HEK293T (cell line): ENCODE measurements around the gene FRS2.
A peak's percentile ranks its signal among the peaks of the same experiment; 100 is the strongest.

Source experiments
- ARNT ChIP-seq: fragments of 450-650 bp; IDR thresholded peaks from 2 replicates; pipeline ENCODE4 v1.6.1; 2017; ENCODE audit warnings: mild to moderate bottlenecking
- BHLHE40 ChIP-seq: fragments of 450-650 bp; IDR thresholded peaks from 2 replicates; pipeline ENCODE4 v1.6.1; 2016; ENCODE audit warnings: mild to moderate bottlenecking, moderate library complexity, borderline replicate concordance
- ELF4 ChIP-seq: fragments of 450-650 bp; IDR thresholded peaks from 2 replicates; pipeline ENCODE4 v1.6.1; 2017; ENCODE audit warnings: antibody characterized with exemption
- FOXA1 ChIP-seq: fragments of 450-650 bp; IDR thresholded peaks from 2 replicates; pipeline ENCODE4 v1.6.1; 2016; ENCODE audit warnings: mild to moderate bottlenecking
- FOXK2 ChIP-seq: fragments of 450-650 bp; IDR thresholded peaks from 2 replicates; pipeline ENCODE4 v1.6.1; 2016; ENCODE audit warnings: mild to moderate bottlenecking
- FOXM1 ChIP-seq: fragments of 450-650 bp; IDR thresholded peaks from 2 replicates; pipeline ENCODE4 v1.6.1; 2017; ENCODE audit warnings: mild to moderate bottlenecking, borderline replicate concordance
- HDGF ChIP-seq: fragments of 450-650 bp; IDR thresholded peaks from 2 replicates; pipeline ENCODE4 v1.6.1; 2017; ENCODE audit warnings: antibody characterized with exemption, borderline replicate concordance
- L3MBTL2 ChIP-seq: fragments of 450-650 bp; conservative IDR thresholded peaks from 2 replicates; pipeline ENCODE4 v1.6.1; 2016; ENCODE audit warnings: mild to moderate bottlenecking
- NFRKB ChIP-seq: fragments of 450-650 bp; IDR thresholded peaks from 2 replicates; pipeline ENCODE4 v1.6.1; 2016; ENCODE audit warnings: mild to moderate bottlenecking, moderate library complexity
- PKNOX1 ChIP-seq: fragments of 450-650 bp; IDR thresholded peaks from 2 replicates; pipeline ENCODE4 v1.6.1; 2016
- SP1 ChIP-seq: fragments of 450-650 bp; IDR thresholded peaks from 2 replicates; pipeline ENCODE4 v1.6.1; 2017
- SUZ12 ChIP-seq: fragments of 450-650 bp; IDR thresholded peaks from 2 replicates; pipeline ENCODE4 v1.6.1; 2016; ENCODE audit warnings: mild to moderate bottlenecking
- TARDBP ChIP-seq: fragments of 450-650 bp; IDR thresholded peaks from 2 replicates; pipeline ENCODE4 v1.6.1; 2016
- ZNF384 ChIP-seq: fragments of 450-650 bp; IDR thresholded peaks from 2 replicates; pipeline ENCODE4 v1.6.1; 2016

GRCh38 chr12:69601962-69602685 is 131.9 kb downstream of the FRS2 start:
- TF ChIP-seq NFRKB: no peak
- TF ChIP-seq SUZ12: no peak
- no peak for TF ChIP-seq BHLHE40
- no peak for TF ChIP-seq PKNOX1
- no peak for TF ChIP-seq TARDBP
- TF ChIP-seq ZNF384: 0 out of 2 replicates have a peak, but pooled peaks have one; percentile 13
- TF ChIP-seq SP1: no peak
- TF ChIP-seq ELF4: no peak
- no peak for TF ChIP-seq L3MBTL2
- TF ChIP-seq HDGF: no peak
- no peak for TF ChIP-seq FOXM1
- no peak for TF ChIP-seq FOXK2
- no peak for TF ChIP-seq FOXA1
- no peak for TF ChIP-seq ARNT
